ENCODE results near the gene SPTLC2.
"Not testable (repeated sequence)": the region's sequence is repeated elsewhere in the genome, so short reads cannot be mapped to it uniquely, and the experiment has no call there.

SPTLC2 gene

DNA sequence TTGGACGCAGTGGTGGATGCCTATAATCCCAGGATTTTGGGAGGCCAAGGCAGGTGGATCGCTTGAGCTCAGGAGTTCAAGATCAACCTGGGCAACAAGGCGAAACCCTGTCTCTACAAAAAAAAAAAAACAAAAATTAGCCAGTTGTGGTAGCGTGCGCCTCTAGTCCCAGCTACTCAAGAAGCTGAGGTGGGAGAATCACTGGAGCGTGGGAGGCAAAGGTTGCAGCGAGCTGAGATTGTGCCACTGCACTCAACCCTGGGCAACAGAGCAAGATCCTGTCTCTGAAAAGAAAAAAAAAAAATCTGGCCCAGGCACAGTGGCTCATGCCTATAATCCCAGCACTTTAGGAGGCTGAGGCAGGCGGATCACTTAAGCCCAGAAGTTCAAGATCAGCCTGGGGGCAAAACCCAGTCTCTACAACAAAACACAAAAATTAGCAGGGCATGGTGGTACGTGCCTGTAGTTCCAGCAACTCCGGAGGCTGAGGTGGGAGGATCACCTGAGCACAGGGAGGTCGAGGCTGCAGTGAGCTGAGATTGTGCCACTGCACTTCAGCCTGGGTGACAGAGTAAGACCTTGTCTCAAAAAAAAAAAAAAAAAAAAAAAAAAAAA lies 27.9 kb downstream of the SPTLC2 start:
- DNase-seq (ENCODE audit: low spot score) = not testable (repeated sequence)

- no peak for DNase-seq (ENCODE audit: low spot score)
Measured at GRCh38 chr14:77585385-77585784, 31.1 kb downstream of the SPTLC2 start.

DNA sequence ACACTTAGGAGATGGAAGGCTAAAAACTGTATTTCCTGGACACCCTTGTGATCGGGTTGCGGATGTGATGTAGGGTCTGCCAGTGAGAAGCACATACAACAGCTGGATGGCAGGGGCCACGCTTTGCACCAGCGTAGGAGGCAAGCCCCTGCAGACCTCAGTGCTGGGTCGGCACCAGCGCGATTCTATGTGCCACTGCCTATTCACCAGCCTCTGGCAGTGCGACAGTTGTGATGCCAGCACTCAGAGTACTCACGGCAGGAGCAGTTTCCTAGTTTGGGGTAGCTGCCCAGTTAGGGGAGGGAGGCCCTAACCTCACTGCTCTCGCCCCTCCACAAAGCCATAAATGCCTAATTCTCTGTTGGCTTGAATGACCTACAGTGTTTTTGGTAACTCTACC lies 31.6 kb downstream of the SPTLC2 start:
- no peak for DNase-seq (ENCODE audit: low spot score)

DNA sequence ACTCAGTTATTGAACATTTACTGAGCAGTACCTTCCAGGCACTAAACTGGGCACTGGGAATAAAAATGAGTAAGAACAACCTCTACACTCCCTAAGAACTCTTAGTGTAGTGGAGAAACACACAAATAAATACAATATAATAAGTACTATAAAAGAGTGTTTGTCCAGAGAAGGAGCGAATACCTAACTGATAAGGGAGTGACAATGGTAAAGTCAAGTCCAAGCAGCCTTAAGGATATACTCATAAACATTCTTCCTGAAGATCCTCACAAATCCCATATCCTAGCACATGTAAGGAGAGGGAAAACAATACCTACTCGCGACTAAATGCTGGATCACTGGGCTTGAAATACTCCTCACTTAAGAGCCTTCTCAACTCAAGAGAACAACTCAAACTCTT lies 32.8 kb downstream of the SPTLC2 start:
- no peak for DNase-seq (ENCODE audit: low spot score)

- DNase-seq (ENCODE audit: low spot score) = no peak
Measured at GRCh38 chr14:77582511-77582910, 33.9 kb downstream of the SPTLC2 start.

DNA sequence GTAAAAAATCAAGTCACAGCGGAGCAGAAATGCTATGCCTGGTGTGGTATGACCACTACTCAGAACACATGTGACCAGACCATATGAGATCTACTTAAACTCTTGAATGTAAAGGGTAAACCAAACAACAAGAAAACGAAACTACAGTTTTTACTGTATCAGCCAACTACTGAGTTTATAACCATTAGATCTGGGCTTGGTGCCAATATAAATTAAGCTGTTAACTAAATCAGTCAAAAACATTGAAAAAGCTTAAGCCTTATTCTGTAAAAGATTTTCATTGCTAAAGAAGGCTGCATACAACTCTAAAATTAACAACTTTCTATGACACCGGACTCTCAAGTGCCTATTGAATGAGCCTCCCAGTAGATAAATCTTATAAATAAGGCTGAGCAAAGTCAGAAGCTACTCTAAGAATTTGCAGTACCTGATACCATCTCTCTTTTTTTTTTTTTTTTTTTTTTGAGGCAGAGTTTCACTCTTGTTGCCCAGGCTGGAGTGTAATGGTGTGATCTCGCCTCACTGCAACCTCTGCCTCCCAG lies 35.4 kb downstream of the SPTLC2 start:
- peak; percentile 52 for DNase-seq (ENCODE audit: low spot score)

DNA sequence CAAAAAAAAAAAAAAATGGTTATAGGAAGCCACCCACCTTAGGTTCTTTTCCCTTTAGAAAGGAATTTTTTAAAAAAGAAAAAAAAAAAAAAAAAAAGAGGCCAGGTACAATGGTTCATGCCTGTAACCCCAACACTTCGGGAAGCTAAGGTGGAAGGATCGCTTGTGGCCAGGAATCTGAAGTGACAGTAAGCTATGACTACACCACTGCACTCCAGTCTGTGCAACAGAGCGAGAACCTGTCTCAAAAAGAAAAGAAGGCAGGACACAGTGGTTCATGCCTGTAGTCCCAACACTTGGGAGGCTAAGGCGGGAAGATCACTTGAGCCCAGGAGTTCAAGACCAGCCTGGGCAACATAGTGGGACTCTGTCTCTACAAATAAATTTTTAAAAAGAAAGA lies 36.0 kb downstream of the SPTLC2 start:
- DNase-seq (ENCODE audit: low spot score) = no peak

- no peak for DNase-seq (ENCODE audit: low spot score)
Measured at GRCh38 chr14:77579780-77580179, 36.7 kb downstream of the SPTLC2 start.

- DNase-seq (ENCODE audit: low spot score) = no peak
Measured at GRCh38 chr14:77579065-77579464, 37.4 kb downstream of the SPTLC2 start.

- DNase-seq (ENCODE audit: low spot score) = no peak
Measured at GRCh38 chr14:77574446-77575115, 41.9 kb downstream of the SPTLC2 start.

- DNase-seq (ENCODE audit: low spot score) = no peak
Measured at GRCh38 chr14:77573964-77574363, 42.5 kb downstream of the SPTLC2 start.

DNA sequence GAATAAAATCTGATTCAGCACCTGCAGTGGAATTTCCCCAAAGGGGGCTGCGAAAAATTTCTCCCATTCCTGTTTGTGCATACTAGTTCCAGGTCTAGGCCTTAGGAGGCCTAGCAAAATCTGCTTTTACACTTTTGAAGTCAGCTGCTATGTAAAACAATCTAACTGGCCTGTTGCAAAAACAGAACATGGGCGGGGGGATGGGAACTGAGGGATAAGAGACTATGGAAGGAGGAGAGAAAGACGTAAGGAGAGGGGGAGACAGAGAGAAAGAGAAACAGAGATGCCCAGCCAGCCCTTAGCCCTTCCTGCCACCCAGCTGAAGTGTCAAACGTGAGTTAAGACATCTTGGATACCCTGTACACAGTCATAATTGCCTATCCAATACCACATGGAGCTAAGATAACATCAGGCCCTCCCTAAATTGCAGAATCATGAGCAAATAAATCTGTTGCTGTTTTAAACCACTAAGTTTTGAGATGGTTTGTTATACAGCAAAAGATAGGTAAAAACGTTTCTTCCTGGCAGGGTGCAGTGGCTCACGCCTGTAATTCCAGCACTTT lies 45.6 kb downstream of the SPTLC2 start:
- DNase-seq (ENCODE audit: low spot score) = no peak

DNA sequence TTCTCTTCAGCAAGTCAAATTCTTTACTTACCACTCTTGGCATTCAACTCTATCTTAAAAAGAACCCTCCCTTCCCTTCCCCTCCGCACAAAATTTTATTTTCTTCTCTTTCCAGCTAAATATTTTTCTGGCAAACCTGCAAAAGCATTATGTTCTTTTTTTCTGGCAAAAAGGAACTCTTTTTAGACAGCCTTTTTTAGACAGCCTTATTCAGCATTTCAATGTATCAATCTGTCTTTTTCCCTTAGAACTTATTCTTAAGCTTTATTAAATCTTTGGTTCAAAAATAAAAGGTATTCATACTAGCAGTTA lies 50.5 kb downstream of the SPTLC2 start:
- no peak for DNase-seq (ENCODE audit: low spot score)

DNA sequence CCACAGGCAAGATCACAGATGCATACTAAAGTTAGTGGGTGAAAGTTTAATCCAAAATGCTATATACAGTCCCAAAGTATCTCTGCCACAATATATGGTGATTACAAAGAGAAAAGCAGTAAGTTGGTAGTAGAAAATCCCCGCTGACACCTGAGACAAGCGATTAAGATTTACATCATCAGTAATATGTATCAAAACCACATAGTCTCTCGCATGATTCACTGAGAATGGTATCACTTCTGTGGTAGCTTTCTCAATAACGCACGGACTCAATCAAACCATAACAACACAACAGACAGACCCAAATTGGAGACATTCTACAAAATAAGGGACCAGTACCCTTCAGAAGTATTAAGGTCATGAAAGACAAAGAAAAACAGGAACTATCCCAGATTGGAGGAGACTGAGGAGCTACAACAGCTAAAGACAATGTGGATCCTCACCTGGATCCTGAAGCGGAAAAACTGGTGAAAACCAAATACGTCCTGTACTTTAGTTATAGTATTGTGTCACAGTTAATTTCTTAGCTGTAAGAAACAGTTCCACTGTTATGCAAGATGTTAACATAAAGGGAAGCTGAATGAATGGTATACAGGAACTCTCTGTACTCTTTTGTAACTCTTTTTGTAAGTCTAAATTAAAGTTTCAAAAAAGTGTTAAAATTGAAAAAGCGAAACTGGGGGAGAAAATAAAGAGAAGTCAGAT lies 51.0 kb downstream of the SPTLC2 start:
- DNase-seq (ENCODE audit: low spot score) = no peak

DNA sequence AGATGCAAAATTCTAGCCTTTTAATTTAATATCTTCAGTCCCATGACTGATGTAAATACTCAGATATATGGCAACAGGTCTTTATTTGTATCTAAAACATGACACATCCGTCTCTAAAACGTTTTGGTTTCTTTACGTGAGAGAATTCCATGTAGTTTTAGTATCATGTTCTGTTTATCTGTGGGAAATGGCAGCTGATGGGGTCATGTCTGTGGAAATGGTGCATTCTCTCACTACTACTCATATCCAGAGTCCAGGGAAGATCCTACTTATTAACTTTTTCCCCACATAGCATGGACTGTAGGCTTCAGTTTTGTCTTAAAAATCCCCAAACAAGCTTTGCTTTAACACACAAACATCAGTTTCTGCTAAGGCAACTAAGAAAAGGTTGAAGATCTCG lies 53.8 kb downstream of the SPTLC2 start:
- DNase-seq (ENCODE audit: low spot score) = peak; percentile 66

DNA sequence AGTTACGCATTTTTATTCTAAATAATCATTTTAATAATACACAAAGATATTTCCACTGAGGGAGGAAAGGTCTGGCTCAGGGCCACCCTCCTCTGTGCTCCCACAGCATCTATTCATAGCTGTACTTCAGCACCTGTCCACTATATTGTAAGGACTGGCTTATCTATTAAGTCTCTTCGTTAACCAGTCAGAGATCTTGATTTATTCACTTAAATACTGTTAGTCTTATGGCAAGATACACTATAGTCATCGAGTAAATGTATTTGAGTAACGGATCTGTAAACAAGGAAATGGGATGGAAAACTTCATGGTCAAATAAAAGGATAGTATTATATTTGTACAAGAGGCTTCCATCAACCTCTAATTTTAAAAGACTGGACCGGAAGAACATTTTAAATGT lies 54.6 kb downstream of the SPTLC2 start:
- DNase-seq (ENCODE audit: low spot score) = no peak

GRCh38 chr14:77559381-77559780 lies 57.1 kb downstream of the SPTLC2 start:
- no peak for DNase-seq (ENCODE audit: low spot score)

GRCh38 chr14:77557391-77557790 lies 59.0 kb downstream of the SPTLC2 start:
- no peak for DNase-seq (ENCODE audit: low spot score)

DNA sequence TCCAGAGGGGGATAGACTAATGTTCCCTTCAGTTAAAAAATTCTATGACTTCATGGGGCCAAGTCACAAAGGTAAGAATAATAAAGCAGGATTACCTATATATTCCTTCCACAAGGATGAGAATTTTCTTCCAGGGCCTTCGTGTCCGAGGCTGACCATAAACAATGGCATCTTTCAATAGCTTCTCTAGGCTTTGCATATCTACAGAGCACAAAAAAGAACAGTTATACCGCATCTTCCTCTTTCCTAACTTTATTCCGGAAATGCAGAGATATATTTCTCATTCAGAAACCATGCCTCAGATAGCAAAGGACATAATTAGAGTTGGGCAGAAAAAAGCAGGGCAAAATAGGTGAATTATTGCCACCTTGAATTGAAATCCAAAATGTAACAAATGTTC lies 59.5 kb downstream of the SPTLC2 start:
- DNase-seq (ENCODE audit: low spot score) = no peak

DNA sequence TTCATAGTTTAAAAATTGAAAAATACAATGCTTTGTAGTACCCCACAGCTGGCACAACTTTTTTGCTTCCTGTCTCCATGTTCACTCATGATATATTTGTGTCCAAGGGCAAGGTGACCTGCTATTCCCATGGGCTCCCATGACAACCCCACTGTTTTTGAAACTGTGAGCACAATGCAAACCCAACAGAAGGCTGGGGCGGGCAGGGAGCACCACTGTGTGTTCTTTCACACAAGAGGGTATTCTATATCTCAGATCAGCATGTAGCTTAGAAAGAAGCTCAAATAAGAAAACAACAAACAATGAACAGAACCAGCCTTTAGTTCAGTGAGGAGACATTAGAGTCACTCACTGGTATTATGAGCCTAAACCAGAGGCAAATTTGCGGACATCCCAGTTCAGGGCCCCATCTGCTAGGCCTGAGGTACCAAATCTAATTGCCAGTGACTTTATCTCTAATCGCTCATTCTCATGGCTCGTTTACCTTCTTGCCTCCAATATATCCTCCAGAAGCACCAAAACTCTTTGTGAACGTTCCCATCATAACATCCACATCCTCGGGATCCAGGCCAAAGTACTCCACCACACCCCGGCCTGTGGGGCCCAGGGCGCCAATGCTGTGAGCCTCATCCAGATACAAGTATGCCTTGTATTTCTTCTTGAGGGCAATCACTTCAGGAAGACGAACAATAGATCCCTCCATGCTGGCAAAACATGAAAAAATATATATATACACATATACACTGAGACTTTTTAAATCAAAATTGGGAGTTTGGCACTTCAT lies 61.4 kb downstream of the SPTLC2 start:
- DNase-seq (ENCODE audit: low spot score) = no peak

DNA sequence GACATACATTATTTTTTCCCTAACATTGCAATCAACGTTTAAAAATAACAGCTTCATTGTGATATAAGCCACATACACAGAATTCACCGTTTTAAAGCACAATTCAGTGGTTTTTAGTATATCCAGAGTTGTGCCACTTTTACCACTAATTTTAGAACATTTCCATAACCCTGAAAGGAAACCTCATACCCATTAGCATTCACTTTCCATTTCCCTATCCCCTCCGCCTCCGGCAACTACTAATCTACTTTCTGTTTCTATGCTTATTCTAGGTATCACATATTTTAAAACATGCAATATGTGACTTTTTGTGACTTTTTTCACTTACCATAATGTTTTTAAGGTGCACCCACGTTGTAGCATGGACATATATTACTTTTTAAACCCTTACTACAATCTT lies 62.2 kb downstream of the SPTLC2 start:
- no peak for DNase-seq (ENCODE audit: low spot score)

- DNase-seq (ENCODE audit: low spot score) = no peak
Measured at GRCh38 chr14:77549451-77549850, 67.0 kb downstream of the SPTLC2 start.

Measured in hepatic stellate cell (primary cell).